Measurements from ENCODE around the gene SLC15A4. TPM values are rescaled to one million over a fixed set of nuclear protein-coding genes. Genes with fewer than 3 reads are reported as not detected.

The SLC15A4 gene
- total and polyA plus RNA-seq, 4 donors, result 7.3 to 25.3 (median 14.9) TPM

DNA sequence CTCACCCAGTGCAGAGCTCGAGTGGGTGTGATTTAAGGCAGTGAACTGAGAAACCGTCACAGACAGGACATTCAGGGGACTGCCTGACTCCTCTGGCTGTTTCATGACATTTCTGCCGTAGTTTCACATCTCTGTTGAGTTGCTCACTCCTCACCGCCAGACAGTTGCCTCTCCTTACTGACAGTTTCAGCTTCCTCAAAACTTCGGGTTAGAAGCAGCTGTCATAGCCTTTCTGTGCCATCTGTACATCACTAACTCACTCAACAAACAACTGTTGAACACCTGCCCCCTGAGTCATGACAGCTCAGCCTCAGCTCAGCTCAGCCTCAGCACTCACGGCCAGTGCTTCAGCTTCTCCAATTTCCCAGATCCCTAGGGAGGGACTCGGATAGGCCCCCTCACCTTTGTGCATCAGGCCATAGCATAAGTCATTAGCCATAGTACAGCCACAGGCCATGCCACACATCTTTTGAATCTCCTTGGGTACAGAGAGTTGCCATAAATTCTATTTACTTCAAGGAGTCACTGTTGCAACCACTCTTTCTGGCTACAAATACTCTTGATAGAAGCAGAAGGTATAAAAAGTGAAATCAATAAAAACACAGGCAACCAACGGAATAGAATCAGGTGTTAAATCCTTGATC is 6.2 kb upstream of the SLC15A4 start:
- no peaks in the 10 kb centered on the region for H3K27me3 ChIP-seq (ENCODE audit: control insufficient read depth in 4 of 4, insufficient read depth in 4 of 4, low read length in 3 of 4)
- no peaks in the 10 kb centered on the region for H3K4me1 ChIP-seq (ENCODE audit: control insufficient read depth in 4 of 4, insufficient read depth in 4 of 4, low read length in 3 of 4)
- H3K9ac ChIP-seq (ENCODE audit: low read depth in 1 of 2, low read length in 2 of 2), result no peak overlapping the region
- H3K27ac ChIP-seq (ENCODE audit: low read depth in 1 of 2, low read length in 2 of 2), result peak overlapping the region in 1 of 2 donors; percentile 57
- no peaks in the 10 kb centered on the region for H3K36me3 ChIP-seq (ENCODE audit: control insufficient read depth in 4 of 4, insufficient read depth in 3 of 4, low read depth in 1 of 4, low read length in 3 of 4)
- TF ChIP-seq, protein P1, sequence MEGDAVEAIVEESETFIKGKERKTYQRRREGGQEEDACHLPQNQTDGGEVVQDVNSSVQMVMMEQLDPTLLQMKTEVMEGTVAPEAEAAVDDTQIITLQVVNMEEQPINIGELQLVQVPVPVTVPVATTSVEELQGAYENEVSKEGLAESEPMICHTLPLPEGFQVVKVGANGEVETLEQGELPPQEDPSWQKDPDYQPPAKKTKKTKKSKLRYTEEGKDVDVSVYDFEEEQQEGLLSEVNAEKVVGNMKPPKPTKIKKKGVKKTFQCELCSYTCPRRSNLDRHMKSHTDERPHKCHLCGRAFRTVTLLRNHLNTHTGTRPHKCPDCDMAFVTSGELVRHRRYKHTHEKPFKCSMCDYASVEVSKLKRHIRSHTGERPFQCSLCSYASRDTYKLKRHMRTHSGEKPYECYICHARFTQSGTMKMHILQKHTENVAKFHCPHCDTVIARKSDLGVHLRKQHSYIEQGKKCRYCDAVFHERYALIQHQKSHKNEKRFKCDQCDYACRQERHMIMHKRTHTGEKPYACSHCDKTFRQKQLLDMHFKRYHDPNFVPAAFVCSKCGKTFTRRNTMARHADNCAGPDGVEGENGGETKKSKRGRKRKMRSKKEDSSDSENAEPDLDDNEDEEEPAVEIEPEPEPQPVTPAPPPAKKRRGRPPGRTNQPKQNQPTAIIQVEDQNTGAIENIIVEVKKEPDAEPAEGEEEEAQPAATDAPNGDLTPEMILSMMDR (IDR thresholded peaks at IDR 0.05; ENCODE audit: low read depth, low read length, missing input control), result no peak
- no peak for TF ChIP-seq FOXA2 (IDR thresholded peaks at IDR 0.05)
- TF ChIP-seq FOXA1 (IDR thresholded peaks at IDR 0.05), result no peak
- TF ChIP-seq EGR1 (IDR thresholded peaks at IDR 0.05; ENCODE audit: low read depth in 2 of 2), result no peak
- TF ChIP-seq RAD21 (IDR thresholded peaks at IDR 0.05), result no peak
- TF ChIP-seq, protein P2, sequence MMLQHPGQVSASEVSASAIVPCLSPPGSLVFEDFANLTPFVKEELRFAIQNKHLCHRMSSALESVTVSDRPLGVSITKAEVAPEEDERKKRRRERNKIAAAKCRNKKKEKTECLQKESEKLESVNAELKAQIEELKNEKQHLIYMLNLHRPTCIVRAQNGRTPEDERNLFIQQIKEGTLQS (IDR thresholded peaks at IDR 0.05), result no peak
- TF ChIP-seq, protein P3, sequence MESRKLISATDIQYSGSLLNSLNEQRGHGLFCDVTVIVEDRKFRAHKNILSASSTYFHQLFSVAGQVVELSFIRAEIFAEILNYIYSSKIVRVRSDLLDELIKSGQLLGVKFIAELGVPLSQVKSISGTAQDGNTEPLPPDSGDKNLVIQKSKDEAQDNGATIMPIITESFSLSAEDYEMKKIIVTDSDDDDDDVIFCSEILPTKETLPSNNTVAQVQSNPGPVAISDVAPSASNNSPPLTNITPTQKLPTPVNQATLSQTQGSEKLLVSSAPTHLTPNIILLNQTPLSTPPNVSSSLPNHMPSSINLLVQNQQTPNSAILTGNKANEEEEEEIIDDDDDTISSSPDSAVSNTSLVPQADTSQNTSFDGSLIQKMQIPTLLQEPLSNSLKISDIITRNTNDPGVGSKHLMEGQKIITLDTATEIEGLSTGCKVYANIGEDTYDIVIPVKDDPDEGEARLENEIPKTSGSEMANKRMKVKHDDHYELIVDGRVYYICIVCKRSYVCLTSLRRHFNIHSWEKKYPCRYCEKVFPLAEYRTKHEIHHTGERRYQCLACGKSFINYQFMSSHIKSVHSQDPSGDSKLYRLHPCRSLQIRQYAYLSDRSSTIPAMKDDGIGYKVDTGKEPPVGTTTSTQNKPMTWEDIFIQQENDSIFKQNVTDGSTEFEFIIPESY (IDR thresholded peaks at IDR 0.05), result no peak
- no peak for TF ChIP-seq JUND (IDR thresholded peaks at IDR 0.05)
- 76% methylated on average over 8 of the region's 8 CpGs for WGBS
- no peaks in the 10 kb centered on the region for H3K9me3 ChIP-seq (ENCODE audit: control insufficient read depth in 4 of 4, low read length in 3 of 4)
- DNase-seq (ENCODE audit: low spot score), result no peak
- H3K4me3 ChIP-seq (ENCODE audit: low read depth in 1 of 3, low read length in 3 of 3), result no peak overlapping the region

DNA sequence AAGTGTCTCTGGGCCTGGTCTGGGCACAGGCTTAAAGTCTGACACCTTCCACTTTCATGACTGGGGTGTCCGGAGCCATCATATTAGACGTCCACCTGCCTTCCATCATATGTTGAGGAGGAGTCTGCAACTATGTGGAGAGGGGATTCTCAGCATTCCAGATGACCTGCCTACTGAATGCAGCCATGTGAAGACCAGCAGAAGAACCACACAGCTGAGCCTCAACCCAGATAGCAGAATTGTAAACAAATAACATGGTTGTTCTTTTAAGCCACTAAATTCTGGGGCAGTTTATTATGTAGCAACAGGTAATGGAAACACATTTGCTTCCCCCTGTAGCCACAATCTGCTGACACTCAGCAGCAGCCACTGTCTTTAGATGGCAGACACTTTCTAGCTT is 4.0 kb upstream of the SLC15A4 start:
- DNase-seq (ENCODE audit: low spot score), result no peak
- Histone ChIP-seq H3K9ac (ENCODE audit: low read depth in 1 of 2, low read length in 2 of 2) (no peak overlapping the region), H3K27ac (ENCODE audit: low read depth in 1 of 2, low read length in 2 of 2) (no peak overlapping the region), H3K27me3 (ENCODE audit: control insufficient read depth in 4 of 4, insufficient read depth in 4 of 4, low read length in 3 of 4) (no peaks in the 10 kb centered on the region), H3K4me3 (ENCODE audit: low read depth in 1 of 3, low read length in 3 of 3) (no peak overlapping the region), H3K4me1 (ENCODE audit: control insufficient read depth in 4 of 4, insufficient read depth in 4 of 4, low read length in 3 of 4) (peaks cover 0 to 10% (median 3%) of the 10 kb centered on the region in 4 donors), H3K36me3 (ENCODE audit: control insufficient read depth in 4 of 4, insufficient read depth in 3 of 4, low read depth in 1 of 4, low read length in 3 of 4) (no peaks in the 10 kb centered on the region), H3K9me3 (ENCODE audit: control insufficient read depth in 4 of 4, low read length in 3 of 4) (no peaks in the 10 kb centered on the region)
- whole genome bisulfite sequencing, result 96% methylated on average over 2 of the region's 2 CpGs
- TF ChIP-seq, protein P2 (IDR thresholded peaks at IDR 0.05), result no peak
- no peak for TF ChIP-seq SP1 (IDR thresholded peaks at IDR 0.05)
- no peak for TF ChIP-seq FOXA2 (IDR thresholded peaks at IDR 0.05)
- TF ChIP-seq TAF1 (conservative IDR thresholded peaks at IDR 0.05), result no peak
- TF ChIP-seq RXRA (IDR thresholded peaks at IDR 0.05), result no peak

DNA sequence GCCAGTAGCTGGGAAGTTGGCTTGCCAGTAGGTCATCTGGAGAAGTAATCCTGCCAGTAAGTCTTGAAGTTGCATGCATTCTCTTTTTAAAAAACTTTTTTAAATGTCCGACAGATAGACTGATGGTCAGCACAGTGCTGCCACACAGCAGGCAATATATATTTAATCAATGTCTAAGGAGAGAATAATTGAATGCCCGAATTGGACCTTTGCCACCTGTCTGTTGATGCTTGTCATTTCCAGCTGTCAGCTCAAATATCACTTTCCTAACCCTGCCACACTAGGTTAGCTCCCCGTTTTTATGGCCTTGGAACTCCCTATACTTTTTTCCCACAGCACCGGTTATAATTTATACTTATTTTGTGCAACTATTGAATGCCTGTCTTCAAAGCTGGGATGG is 2.1 kb upstream of the SLC15A4 start:
- 90% methylated on average over 4 of the region's 4 CpGs for WGBS
- TF ChIP-seq EGR1 (IDR thresholded peaks at IDR 0.05; ENCODE audit: low read depth in 2 of 2) (no peak), RXRA (IDR thresholded peaks at IDR 0.05) (no peak), HNF4A (conservative IDR thresholded peaks at IDR 0.05) (no peak), SP1 (IDR thresholded peaks at IDR 0.05) (no peak)
- TF ChIP-seq, protein P3 (IDR thresholded peaks at IDR 0.05), result no peak
- H3K27ac ChIP-seq (ENCODE audit: low read depth in 1 of 2, low read length in 2 of 2), result no peak overlapping the region

More for the DNA sequence above, 2.1 kb upstream of the SLC15A4 start:
- Histone ChIP-seq H3K9me3 (ENCODE audit: control insufficient read depth in 4 of 4, low read length in 3 of 4) (no peaks in the 10 kb centered on the region), H3K9ac (ENCODE audit: low read depth in 1 of 2, low read length in 2 of 2) (no peak overlapping the region), H3K4me1 (ENCODE audit: control insufficient read depth in 4 of 4, insufficient read depth in 4 of 4, low read length in 3 of 4) (peaks cover 0 to 18% (median 11%) of the 10 kb centered on the region in 4 donors), H3K36me3 (ENCODE audit: control insufficient read depth in 4 of 4, insufficient read depth in 3 of 4, low read depth in 1 of 4, low read length in 3 of 4) (no peaks in the 10 kb centered on the region), H3K27me3 (ENCODE audit: control insufficient read depth in 4 of 4, insufficient read depth in 4 of 4, low read length in 3 of 4) (no peaks in the 10 kb centered on the region), H3K4me3 (ENCODE audit: low read depth in 1 of 3, low read length in 3 of 3) (no peak overlapping the region)
- no peak for DNase-seq (ENCODE audit: low spot score)

Measured in liver (tissue), 9 donors.